Right ventricle myocardium inferior (tissue), 1 donor: Measurements from ENCODE around the gene IP6K1. TPM values are rescaled to one million over a fixed set of nuclear protein-coding genes. Genes with fewer than 3 reads are reported as not detected.
"Not testable (repeated sequence)": the region's sequence is repeated elsewhere in the genome, so short reads cannot be mapped to it uniquely, and the experiment has no call there.

Experiments used
- ATAC-seq: fragments of 200-7000 bp; cut with Tn5 transposase; one replicate; pipeline ENCODE4 v1.9.1; 2020; ENCODE audit warnings: mild to moderate bottlenecking, moderate library complexity
- DNase-seq: peaks from one replicate; pipeline ENCODE4 v3.0.0; 2021; ENCODE audit errors: missing footprints
- intact Hi-C: fragments of 100-400 bp; cut with DNase I; formaldehyde crosslinking; loops from one replicate; pipeline ENCODE4 v1.11.0; 2022
- long read RNA-seq: library from polyadenylated mRNA; unstranded; transcript quantifications from one replicate; pipeline ENCODE4 v2.0.0, GENCODE V29; 2021
- total RNA-seq: library from RNA; stranded (reverse); fragmentation: NEBNext Ultra II Directional; extraction: Animal tissue kit (Norgen Biotek cat#: 25700); gene quantifications from one replicate; pipeline ENCODE4 v1.2.1, GENCODE V29; 2021
- donor health status: DM: no; HTN: yes; CAD: no; lungs with severe emphysema.

IP6K1 gene
- total RNA-seq: 19.0 TPM
- long read RNA-seq, full-length matches to known transcripts: 6 of 15 reads
- long read RNA-seq, partial matches to known transcripts: 0 of 15 reads
- long read RNA-seq, other reads (novel, unspliced or antisense): 9 of 15 reads

DNA sequence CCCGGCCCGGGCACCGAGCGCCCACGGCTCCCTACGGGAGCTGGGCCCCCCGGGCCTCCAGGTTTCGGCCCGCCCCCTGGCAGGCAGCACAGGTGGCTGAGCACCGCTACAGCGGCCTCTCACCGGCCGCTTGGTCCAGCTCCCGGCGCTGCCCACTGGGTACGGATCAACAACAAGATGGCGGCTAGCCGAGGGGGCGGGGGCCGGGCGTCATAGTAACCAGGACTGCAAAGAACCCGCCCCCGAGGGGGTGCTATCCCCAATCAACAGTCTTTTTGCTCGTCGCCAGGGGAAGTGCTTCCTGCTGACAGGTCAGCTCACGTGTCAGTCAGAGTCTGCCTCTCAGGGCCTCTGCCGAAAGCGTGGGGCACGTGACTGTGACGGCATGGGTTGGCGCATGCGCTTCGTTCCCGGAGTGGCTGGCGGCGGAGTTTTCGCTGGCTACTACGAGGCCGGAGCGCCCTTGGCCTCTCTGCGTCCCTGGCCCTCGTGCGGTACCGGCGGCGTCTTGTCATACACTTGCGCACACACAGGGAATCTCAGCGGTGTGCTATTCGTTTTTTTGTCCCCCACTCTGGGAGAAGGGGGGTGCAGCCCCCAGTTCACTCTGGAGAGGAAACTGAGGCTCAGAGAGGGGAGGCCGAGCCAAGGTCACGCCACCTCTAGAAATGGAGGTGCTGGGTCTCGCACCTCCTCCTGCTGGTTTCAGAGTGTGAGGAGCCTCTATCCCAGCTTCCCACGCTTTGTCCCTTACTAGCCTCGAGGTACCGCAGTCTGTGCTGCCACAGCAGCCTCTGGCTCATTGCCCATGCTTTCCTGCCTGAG is at the start of gene IP6K1:
TSS of gene IP6K1 (minus strand) at position 186 of the 825 bp plus-strand sequence. CDS start 38,502 bp downstream, outside the sequence.
- DNase-seq (peak; percentile 100), ATAC-seq (peak; percentile 100)
- intact Hi-C loops: no loop called here

DNA sequence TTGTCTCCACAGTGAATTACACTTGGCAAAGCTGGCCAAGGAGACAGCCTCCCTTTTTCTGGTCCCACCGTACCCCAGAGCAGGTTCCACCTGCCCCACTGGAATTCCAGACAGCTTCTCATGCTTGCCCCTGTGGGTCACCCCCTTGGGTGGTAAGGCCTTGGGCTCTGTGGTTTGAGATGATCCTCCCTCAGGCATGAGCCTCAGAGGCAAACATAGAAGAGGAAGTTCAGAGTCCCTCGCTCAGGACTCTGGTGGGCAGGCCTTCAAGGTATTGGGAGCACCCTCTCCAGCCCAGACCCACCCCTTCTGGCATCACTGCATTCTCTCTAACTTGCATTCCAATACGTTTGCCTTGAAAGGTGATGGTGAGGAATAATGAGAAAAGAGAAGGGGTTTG is 45.0 kb upstream of the IP6K1 start:
- no peak for ATAC-seq
- intact Hi-C loops: no loop called here
- no peak for DNase-seq

DNA sequence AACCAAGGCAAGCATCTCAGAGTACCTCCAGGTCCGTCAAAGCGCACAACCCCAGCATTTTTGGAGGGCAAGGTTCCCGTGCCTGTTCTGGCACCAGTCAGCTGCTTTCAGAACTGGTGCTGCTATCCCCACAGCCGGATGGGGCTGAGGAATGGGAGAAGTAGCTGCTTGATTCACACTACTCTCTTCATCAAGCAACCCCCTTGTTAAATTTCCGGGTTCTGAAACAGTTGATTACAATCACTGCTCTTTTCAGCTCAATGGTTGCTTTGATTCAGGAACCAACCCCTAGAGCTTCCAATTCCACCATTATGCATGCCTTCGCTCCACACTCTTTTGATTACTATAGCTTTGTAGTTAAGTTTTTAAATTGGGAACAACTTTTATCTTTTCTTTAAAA is 39.7 kb upstream of the IP6K1 start:
- no peak for ATAC-seq
- intact Hi-C loops: no loop called here
- no peak for DNase-seq

DNA sequence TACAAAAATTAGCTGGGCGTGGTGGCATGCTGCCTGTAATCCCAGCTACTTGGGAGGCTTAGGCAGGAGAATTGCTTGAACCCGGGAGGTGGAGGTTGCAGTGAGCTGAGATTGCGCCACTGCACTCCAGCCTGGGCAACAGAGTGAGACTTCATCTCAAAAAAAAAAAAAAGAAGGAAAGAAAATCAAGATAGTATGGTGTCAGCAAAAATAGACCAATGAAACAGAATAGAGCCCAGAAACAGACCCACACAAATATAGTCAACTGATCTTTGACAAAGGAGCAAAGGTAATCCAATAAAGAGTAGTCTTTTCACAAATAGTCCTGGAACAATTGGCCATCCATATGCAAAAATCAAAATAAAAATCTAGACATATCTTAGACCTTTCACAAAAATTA is 36.8 kb upstream of the IP6K1 start:
- DNase-seq, ATAC-seq, intact Hi-C loops: not testable (repeated sequence)

DNA sequence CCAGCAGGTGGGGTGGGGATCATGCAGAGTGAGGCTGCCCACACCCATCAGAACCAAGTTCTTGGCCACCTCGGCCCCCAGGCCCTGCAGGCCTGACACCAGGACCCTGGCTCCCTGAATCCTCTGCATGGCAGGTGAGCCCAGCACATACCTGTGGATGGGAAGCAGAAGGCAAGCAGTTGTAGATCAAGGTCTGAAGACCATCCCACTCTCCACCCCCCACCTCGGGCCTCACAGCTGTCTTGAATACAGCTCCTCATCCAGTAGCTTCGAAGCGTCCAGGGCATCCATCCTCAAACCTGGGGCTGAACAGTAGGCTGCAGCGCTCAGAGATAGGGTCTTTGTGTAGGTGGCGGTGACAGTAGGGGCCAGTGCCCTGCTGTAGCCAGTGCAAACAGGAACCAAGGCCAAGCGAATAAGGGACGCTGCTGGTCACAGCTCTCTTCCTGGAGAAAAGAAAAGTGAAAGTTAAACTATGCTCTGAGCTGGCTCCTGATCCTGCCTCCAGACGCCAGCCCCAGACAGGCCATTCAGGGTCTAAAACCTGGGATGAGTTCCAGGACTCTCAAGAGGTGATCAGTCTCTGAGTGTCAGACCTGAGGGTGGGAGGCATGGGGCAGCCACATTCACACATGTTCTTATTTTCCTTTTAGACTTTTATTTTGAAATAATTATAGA is 27.3 kb upstream of the IP6K1 start, which contains the start of gene UBA7:
TSS of gene UBA7 (minus strand) at position 457 of the 678 bp plus-strand sequence. CDS start at position 291, 166 bp downstream.
- intact Hi-C loops: no loop called here
- peak; percentile 78 for DNase-seq
- ATAC-seq: peak; percentile 92

DNA sequence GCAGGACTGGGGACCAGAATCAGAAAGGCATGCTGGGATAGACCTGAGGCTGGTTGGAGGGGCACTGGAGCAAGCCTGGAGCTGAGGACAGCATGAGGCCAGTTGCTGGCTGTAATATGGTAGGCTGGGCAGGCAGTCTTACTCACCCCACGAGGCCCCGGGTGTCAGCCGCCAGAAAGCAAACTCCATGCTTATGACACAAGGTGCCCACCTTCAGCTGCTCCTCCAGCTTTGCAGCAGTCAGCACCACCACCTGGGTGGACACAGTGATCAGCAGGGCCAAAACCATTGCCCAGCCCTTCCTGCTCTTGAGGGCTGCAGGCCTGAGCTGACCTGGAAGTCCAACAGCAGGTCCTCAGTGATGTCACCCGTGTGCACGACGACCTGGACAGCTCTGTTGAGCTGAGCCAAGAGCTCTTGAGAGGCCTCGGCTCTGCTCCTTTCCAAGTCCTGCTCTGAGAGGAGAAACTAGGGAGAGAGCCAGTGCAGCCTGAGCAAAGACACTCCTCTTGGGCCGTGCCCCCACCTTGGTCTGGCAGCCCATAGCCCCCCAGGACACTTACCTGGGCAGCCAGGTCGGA is 26.7 kb upstream of the IP6K1 start:
- no peak for DNase-seq
- peak; percentile 66 for ATAC-seq
- intact Hi-C loops: no loop called here

DNA sequence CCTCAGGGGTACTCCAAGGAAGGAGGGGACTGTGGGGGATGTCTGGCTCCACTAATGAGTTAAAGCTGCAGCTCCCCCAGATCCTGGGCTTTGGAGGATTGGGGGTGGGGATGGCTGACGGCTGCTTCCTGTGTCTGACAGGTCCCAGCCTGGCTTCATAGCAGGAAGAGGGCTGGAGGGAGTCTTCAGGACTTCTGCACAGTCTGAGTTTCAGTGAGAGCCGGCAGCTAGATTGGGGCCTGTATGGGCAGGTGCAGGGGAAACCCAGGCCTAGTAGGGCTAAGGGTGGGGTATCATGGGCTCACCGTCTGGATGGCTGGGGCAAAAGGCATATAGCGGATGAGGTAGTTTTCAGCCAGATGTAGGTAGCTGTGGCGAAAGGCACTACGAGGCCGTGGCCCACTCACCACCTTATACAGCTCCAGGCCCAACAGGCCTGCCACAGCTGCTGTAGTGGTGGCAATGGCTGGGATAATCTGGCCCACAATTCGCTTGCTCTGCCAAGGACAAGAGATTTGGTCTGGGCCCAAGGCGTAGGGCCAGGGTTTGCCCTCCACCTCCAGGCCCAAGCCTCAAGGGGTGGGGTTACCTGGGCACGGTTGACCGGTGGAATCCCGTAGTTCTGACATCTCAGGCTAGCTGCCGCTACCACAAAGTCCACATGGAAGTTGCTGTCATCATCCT is 21.2 kb upstream of the IP6K1 start:
- DNase-seq: no peak
- intact Hi-C loops: no loop called here
- no peak for ATAC-seq

DNA sequence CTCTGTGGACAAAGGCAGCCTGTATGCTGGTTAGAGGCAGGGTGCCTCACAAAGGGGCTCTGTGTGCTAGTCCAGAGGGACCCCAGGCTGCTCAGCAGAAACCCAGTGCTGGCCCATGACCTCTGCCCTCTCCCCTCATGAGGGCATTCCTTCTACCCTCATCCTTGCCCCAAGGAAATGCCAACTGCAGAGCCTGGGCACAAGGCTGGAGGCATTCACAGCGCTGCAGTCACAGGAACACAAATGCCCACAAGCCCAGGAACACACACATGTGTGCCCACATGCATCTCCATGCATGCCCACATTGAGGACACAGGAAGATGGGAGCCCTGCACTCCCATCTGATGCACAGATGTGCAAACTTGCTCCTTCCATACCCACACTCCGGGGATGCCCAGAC is 20.5 kb upstream of the IP6K1 start:
- intact Hi-C loops: no loop called here
- DNase-seq (no peak), ATAC-seq (no peak)

DNA sequence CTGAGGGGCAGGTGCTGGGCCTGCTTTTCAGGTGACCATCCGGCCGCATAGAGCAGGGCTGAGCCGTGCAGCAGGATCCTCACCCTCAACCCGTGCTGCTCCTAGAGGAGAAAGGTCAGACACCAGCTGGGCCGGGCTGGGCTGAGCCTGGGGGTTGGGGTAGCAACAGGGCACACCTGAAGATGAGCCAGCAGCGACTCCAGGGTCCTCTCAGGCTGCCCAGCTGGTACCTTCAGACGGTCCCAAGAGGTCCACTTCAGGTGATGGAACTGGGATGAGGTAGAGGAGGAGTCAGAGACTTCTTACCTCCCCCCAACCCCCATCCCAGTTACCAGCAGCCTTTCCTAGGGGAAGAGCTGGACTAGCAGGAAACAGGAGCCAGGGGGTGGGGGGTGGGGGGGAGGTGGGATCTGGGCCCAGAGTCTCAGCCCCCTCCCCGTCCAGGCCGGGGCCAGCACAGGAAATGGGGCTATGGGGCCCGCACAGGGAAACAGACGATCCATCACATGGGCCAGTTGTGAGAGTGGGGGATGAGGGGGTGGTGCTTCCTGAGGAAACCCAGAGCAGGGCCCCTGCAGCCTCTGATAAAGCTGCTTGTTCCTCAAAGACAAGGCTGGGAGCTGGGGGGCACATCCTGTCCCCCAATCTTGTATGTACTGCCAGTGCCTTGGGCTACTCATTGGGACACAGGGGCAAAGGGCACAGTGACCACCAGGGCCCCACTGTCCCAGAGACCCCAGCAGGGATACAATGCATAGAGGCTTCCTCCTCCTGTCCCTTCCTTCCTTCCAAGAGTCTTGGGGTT is 19.8 kb upstream of the IP6K1 start:
- intact Hi-C loops: no loop called here
- DNase-seq (no peak), ATAC-seq (no peak)

DNA sequence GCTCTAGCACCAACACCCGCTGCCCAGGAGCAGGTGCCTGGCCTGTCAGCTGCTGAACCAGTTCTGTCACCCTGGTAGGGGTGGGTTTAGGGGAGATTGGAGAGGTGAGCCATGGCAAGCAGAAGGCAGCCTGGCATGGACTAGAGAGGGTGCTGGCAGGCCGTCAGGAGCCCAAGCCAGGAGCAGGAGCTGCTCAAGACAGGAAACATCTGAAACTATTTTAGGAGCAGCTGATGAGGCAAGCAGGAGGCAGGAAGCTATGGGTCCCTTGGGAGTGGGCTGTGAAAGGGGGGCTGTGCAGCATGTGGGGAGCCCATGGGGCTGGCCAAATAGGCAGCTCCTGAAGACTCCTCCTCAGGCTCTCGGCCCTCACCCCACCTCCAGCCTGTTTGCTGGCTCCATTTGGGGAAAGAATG is 19.0 kb upstream of the IP6K1 start:
- DNase-seq (peak; percentile 87), ATAC-seq (peak; percentile 62)
- intact Hi-C loops: no loop called here

DNA sequence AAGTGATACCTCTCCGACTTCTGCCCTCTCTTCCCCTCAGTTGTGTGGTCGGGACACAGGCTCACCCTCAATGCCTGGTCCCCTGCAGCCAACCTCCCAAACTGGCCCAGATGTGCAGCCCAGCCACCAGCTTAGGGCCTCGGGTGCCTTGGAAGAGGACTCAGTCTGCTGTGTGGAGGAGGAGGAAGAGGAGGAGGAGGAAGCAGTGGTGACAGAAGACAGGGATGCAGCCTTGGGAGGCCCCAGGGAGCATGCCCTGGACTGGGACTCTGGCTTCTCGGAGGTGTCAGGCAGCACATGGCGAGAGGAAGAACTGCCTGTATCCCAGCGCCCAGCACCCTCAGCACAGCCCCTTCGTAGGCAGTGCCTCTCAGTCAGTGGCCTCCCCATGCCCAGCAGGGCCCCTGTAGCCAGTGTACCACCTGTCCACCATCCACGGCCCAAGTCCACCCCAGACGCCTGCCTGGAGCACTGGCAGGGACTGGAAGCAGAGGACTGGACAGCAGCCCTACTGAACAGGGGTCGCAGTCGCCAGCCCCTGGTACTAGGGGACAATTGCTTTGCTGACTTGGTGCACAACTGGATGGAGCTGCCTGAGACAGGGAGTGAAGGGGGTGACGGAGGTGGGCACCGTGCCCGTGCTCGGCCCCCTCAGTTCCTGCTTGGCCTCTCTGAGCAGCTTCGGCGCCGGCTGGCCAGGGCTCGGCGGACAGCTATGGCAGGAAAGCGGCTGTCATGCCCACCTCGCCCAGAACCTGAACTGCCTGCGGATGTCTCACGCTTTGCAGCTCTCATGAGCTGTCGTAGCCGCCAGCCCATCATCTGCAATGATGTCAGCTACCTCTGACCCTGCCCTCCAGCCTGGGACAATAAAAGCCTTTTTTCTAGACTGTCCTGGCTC is 18.0 kb upstream of the IP6K1 start:
- no peak for ATAC-seq
- peak; percentile 75 for DNase-seq
- intact Hi-C loops: loop anchor here (5.0 kb wide), 1 partner anchor 283 kb away; the partner anchor contains the start of gene RBM5

DNA sequence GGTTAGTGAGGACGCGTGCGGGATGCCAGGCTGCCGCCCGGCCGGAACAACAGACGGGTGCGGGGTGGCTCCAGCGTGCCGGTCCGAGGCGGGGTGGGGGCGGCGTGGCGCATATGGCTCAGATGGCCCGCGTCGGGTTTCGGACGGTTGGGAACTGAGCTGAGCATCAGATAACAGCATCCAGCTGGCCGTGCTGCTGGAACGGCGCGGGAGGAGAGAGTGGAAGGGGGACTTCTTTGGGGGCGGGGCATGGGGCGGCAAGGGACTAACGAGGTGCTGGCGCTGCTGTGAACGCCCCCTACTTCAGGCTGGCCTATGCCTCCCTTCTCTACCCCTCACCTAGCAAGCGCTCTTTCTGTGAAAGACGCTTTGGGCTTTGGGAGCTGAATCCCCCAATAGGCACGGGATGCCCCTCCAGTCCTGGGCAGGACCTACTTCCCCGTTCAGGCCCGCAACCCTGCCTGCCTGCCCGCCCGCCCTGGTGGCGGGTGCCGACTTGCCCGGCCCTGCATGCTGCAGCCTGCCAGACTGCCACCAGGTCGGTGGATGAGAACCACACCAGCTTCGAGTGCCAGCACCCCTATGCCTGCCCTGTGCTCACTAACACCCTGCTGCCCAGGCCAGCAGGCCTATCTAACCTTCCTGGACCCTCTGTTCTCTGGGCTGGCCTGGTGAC is 17.3 kb upstream of the IP6K1 start:
- DNase-seq: no peak
- no peak for ATAC-seq
- intact Hi-C loops: loop anchor here (1.0 to 5.0 kb wide), 2 partner anchors 36 to 284 kb away; partner anchors contain the start of gene RBM5

DNA sequence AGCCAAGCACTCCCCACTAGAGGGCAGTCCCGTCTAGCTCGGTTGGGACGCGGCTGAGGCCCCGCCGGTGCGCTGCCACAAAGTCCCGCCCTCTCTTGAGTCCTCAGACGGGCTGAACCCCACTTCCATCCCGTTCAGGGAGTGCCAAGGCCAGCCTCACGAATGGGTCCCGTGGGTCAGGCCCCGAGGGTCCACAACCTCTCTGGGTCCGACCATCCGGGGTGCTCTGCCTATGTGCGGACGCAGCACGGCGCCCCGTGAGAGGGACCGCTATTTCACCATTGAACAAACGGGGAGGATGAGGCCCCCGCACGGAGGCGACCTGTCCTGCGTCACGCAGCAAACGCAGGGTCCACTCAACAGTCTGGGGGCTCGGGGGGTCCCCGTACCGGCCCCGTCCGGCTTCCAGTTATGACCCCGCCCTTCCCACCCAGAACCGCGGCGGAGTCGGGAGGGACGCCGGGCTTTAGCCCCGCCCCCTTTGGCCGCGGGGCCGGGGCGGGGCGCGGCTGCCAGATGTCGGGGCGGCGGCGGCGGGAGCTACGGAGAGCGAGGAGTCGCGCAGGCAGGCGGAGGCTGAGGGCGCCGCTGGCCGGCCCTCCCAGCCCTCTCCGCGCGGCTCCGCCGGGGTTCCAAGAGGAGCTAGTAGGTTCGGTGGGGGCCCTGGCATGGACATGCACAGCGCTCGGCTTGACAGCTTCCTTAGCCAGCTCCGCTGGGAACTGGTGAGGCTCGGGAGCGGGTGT is 16.6 kb upstream of the IP6K1 start, which contains the start of gene INKA1:
TSS of gene INKA1 (plus strand) at position 543 of the 746 bp plus-strand sequence. CDS start at position 675, 132 bp downstream.
- DNase-seq (peak; percentile 95), ATAC-seq (peak; percentile 84)
- intact Hi-C loops: loop anchor here (1.0 to 5.0 kb wide), 3 partner anchors 36 to 284 kb away; partner anchors contain the start of gene RBM5

DNA sequence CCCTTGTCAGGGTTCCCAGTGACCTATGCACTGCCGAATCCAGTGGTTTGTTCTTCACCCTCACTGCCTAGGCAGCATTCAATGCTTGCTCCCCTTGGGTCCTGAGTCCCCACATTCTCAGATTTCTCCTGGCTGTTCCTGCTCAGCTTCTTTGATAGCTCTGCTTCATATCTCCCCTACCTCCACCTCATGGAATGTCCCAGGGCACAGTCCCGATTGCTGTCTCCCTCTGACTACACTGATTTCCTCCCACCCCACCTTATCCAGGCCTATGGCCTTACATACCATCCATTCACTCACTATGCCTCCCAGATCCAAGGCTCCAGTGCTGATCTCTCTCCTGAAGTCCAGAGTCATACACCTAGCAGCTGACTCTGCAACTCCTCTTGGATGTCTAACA is 14.8 kb upstream of the IP6K1 start:
- DNase-seq: no peak
- intact Hi-C loops: loop anchor here (5.0 kb wide), 1 partner anchor 286 kb away; the partner anchor contains the start of gene RBM5
- no peak for ATAC-seq

DNA sequence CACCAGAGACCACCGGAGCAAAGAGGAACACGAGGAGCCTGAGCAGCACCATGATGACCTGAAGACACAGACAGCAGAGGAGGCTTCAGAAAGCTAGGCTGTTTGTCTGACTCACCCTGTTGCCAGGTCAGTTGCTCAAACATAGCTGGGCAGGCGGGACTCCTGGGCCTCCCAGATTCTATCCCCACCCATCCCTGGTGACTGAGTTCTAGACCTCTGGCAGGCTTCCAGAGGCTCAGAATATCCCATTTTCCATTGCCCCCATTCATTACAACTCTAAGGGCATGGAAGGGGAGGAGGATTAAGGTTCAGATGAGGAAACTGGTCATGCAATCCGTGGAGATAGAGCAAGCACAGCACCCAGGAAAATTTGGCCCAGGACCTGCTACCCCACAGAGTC is 13.4 kb upstream of the IP6K1 start, which contains the start of gene CDHR4:
TSS of gene CDHR4 (minus strand) at position 113 of the 400 bp plus-strand sequence. CDS start at position 52, 61 bp downstream.
- DNase-seq: no peak
- intact Hi-C loops: loop anchor here (5.0 kb wide), 1 partner anchor 288 kb away; the partner anchor contains the start of gene RBM5
- ATAC-seq: no peak
